Subcutaneous abdominal adipose tissue (tissue), 5 donors: ENCODE measurements around the gene TMEM212.
"Not testable (repeated sequence)": the region's sequence is repeated elsewhere in the genome, so short reads cannot be mapped to it uniquely, and the experiment has no call there.

Experiments
- H3K27ac ChIP-seq: one replicate; pipeline ENCODE4 v1.7.0; 2013; ENCODE audit warnings: low read depth, mild to moderate bottlenecking, inconsistent platforms, low read length, moderate library complexity
- H3K27me3 ChIP-seq, 5 donors: one replicate each; pipeline ENCODE4 v1.7.0; 2013; ENCODE audit warnings: low read length in 5 of 5, inconsistent platforms in 1 of 5; ENCODE audit not compliant: control insufficient read depth in 5 of 5, insufficient read depth in 4 of 5
- H3K36me3 ChIP-seq, 5 donors: one replicate each; pipeline ENCODE4 v1.7.0; 2013; ENCODE audit warnings: low read length in 5 of 5; ENCODE audit not compliant: control insufficient read depth in 5 of 5, insufficient read depth in 5 of 5
- H3K4me1 ChIP-seq, 5 donors: one replicate each; pipeline ENCODE4 v1.7.0; 2013; ENCODE audit warnings: low read length in 5 of 5, mild to moderate bottlenecking in 3 of 5, moderate library complexity in 1 of 5; ENCODE audit not compliant: control insufficient read depth in 5 of 5, insufficient read depth in 5 of 5
- H3K4me3 ChIP-seq, 5 donors: one replicate each; pipeline ENCODE4 v1.7.0; 2013; ENCODE audit warnings: low read length in 5 of 5, low read depth in 1 of 5
- H3K9ac ChIP-seq, 5 donors: one replicate each; pipeline ENCODE4 v1.7.0; 2013; ENCODE audit warnings: low read length in 5 of 5, mild to moderate bottlenecking in 4 of 5, moderate library complexity in 3 of 5
- H3K9me3 ChIP-seq, 5 donors: one replicate each; pipeline ENCODE4 v1.7.0; 2013; ENCODE audit warnings: low read length in 5 of 5; ENCODE audit not compliant: control insufficient read depth in 5 of 5
- donor health status: healthy.
- donor health status: healthy.
- donor health status: healthy.
- donor health status: healthy.
- donor health status: healthy.

The TMEM212 gene

DNA sequence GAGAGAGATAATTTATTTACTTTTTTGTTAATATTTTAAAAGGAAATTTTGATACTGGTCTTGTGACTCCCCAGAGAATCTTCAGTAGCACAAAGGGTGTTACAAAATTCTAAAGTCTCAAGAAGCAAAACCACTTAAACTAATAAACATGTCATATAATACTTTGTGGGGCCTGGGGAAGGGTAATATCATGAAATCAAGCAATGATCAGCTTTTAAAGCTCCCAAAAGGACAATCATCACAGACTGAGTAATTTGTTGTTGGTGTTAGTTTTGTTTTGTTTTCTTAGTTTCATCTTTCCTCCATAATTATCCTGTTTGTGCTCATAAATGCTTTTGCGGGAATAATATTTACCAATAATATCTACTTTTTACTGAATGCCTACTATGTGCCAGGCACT, 55.0 kb downstream of the TMEM212 start:
- Histone ChIP-seq H3K4me1 (peaks cover 0 to 8% (median 8%) of the 10 kb centered on the region in 5 donors), H3K27ac (no peak overlapping the region), H3K4me3 (no peak overlapping the region)

DNA sequence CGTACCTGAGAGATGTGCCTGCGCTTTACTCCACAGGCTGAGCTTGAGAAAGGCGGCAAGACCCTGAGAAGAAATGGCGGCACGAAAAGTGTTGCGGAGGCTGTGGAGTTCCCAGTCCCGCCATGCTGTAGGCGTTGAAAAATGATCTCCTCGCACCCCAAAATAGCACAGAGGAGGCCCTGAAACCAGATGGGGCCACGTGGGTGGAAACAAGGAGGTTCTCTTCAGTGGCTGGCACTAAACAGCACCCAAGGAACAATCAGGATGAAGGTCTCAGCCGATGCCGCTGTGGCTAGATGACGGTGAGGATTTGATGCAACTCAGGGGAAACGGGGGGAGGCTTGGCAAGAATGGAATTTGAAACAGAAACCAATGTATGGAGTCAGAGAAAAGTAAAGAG, 57.3 kb downstream of the TMEM212 start:
- Histone ChIP-seq H3K27me3 (no peaks in the 10 kb centered on the region), H3K4me1 (peaks cover 0 to 13% (median 8%) of the 10 kb centered on the region in 5 donors), H3K36me3 (no peaks in the 10 kb centered on the region), H3K9me3 (no peaks in the 10 kb centered on the region), H3K27ac (no peak overlapping the region), H3K9ac (no peak overlapping the region), H3K4me3 (no peak overlapping the region)

More for the DNA sequence above, 55.0 kb downstream of the TMEM212 start:
- Histone ChIP-seq H3K9ac (no peak overlapping the region), H3K27me3 (no peaks in the 10 kb centered on the region), H3K9me3 (no peaks in the 10 kb centered on the region), H3K36me3 (no peaks in the 10 kb centered on the region)

DNA sequence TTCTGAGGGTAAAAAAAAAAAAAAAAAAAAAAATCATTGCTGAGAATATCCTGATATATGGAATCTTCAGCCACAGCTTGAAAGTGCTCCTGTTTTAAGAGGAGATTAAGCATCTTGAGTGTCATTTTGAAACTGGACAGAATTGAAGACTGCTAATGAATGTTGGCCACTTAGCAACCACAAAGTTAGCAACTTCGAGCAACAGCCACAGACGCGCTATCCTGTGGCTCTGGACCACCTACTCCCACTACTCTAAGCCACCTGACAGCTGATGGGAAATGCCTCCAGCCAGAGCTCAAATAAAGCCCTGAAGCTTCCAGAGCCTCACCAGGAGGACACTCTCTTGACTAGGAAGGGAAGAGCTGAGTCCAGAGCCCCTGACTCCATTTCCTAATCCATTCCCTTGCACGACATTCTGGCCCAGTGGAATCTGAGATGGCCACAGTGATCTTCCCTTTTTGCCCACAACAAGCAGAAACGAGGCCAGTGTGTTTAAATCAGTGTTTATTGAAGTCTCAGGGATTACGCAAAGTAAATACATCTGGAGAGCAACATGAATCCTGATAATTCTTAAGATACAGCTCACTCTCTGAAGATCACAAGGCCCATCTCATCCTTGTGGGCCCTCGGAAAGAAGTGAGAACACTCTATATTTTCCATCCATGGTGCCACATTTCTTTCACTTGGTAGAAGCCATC, 58.6 kb downstream of the TMEM212 start:
- no peak overlapping the region for H3K9ac ChIP-seq
- no peaks in the 10 kb centered on the region for H3K36me3 ChIP-seq
- H3K27ac ChIP-seq: no peak overlapping the region
- H3K27me3 ChIP-seq: no peaks in the 10 kb centered on the region
- H3K4me1 ChIP-seq: peaks cover 0 to 13% (median 8%) of the 10 kb centered on the region in 5 donors
- no peak overlapping the region for H3K4me3 ChIP-seq
- no peaks in the 10 kb centered on the region for H3K9me3 ChIP-seq

DNA sequence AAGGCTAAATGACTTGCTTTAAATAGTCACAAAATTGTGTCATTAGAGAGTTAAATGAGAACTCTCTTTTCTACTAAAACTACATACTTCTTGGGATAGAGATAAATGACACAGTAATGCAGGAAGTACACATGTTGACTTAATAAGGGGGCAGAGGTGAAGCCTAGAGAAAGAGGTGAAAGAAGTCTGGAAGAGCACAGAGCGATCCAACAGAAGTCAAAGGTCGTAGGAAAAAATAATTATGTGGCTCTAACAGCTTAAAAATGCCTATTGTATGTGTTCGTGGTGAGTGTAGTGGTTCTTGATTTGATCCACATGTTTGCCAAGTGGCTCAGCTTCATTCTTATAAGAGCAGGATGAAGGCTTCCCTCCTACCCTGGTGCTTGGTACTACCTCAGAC, 61.7 kb downstream of the TMEM212 start:
- no peak overlapping the region for H3K27ac ChIP-seq
- no peak overlapping the region for H3K4me3 ChIP-seq
- no peaks in the 10 kb centered on the region for H3K36me3 ChIP-seq
- H3K9me3 ChIP-seq: peaks cover 0 to 4% (median 0%) of the 10 kb centered on the region in 5 donors
- no peaks in the 10 kb centered on the region for H3K27me3 ChIP-seq
- no peak overlapping the region for H3K9ac ChIP-seq
- H3K4me1 ChIP-seq: peaks cover 0 to 11% (median 0%) of the 10 kb centered on the region in 5 donors

DNA sequence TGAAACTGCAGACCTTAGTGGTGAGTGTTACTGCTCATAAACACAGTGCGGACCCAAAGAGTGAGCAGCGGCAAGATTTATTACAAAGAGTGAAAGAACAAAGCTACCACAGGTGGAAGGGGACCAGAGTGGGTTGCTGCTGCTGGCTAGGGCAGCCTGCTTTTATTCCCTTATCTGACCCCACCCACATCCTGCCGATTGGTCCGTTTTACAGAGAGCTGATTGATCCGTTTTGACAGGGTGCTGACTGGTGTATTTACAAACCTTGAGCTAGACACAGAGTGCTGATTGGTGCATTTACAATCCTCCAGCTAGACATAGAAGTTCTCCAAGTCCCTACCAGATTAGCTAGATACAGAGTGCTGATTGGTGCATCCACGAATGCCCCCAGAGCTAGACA, 63.4 kb downstream of the TMEM212 start:
- not testable (repeated sequence) for H3K27me3 ChIP-seq, H3K36me3 ChIP-seq, H3K9ac ChIP-seq, H3K9me3 ChIP-seq, H3K4me3 ChIP-seq, H3K27ac ChIP-seq
- peaks cover 0 to 11% (median 0%) of the 10 kb centered on the region in 5 donors for H3K4me1 ChIP-seq

DNA sequence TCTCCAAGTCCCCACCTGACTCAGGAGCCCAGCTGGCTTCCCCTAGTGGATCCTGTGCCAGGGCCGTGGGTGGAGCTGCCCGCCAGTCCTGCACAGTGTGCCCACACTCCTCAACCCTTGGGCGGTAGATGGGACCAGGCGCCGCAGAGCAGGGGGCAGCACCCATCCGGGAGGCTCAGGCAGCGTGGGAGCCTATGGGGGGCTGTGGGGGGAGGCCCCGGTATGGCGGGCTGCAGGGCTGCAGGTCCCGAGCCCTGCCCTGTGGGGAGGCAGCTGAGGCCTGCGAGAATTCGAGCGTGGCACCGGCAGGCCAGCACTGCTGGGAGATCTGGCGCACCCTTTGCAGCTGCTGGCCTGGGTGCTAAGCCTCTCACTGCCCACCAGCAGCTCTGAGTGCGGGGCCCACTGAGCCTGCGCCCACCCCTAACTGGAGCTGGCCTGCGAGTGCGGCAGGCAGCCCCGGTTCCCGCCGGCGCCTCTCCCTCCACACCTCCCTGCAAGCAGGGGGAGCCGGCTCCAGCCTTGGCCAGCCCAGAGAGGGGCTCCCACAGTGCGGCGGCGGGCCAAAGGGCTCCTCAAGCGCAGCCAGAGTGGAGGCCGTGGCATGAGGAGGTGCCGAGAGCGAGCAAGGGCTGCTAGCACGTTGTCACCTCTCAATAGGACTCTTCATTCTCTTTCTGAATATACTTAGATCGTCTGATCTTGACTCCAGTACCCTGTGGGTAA, 64.0 kb downstream of the TMEM212 start:
- Histone ChIP-seq H3K36me3 (no peaks in the 10 kb centered on the region), H3K9ac (no peak overlapping the region), H3K4me3 (no peak overlapping the region), H3K27ac (no peak overlapping the region), H3K9me3 (peaks cover 0 to 4% (median 0%) of the 10 kb centered on the region in 5 donors), H3K4me1 (peaks cover 0 to 11% (median 0%) of the 10 kb centered on the region in 5 donors), H3K27me3 (no peaks in the 10 kb centered on the region)

DNA sequence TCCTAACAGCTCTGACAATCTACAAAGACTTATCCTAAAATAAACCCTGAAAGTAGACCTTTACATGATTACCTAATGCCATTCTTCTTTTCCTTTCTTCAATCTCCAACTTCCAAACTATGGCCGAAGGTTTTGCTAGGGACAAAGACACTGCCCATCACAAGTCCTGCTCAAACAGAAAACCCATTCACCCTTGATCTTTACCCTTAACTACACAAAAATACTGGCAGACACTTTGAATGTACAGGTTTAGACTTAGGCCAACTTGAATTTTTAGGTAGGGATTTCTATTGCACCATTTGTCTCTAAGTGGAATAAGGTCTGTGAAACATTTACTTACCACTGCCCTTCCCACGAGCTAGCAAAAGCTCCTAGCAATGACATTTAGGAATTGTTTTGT, 64.6 kb downstream of the TMEM212 start:
- Histone ChIP-seq H3K27ac (no peak overlapping the region), H3K27me3 (no peaks in the 10 kb centered on the region), H3K9me3 (peaks cover 0 to 4% (median 0%) of the 10 kb centered on the region in 5 donors), H3K4me1 (peaks cover 0 to 11% (median 0%) of the 10 kb centered on the region in 5 donors), H3K36me3 (no peaks in the 10 kb centered on the region), H3K9ac (no peak overlapping the region), H3K4me3 (no peak overlapping the region)

DNA sequence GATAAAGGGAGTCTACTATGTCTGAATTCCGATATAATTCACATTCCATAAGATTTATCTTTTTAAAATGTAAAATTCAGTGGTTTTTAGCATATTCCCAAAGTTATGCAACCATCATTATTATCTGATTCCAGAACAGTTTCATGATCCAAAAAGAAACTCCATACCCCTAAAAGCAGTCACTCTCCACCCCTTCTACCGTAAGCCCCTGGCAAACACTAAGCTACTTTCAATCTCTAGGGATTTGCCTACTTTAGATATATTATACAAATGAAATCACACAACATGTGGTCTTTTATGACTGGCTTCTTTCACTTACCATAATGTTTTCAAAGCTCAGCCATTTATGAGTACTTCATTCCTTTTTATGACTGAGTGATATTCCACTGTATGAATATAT, 65.6 kb downstream of the TMEM212 start:
- Histone ChIP-seq H3K27ac (no peak overlapping the region), H3K9me3 (peaks cover 0 to 4% (median 0%) of the 10 kb centered on the region in 5 donors), H3K36me3 (no peaks in the 10 kb centered on the region), H3K27me3 (no peaks in the 10 kb centered on the region), H3K4me3 (no peak overlapping the region), H3K9ac (no peak overlapping the region), H3K4me1 (peaks cover 0 to 11% (median 0%) of the 10 kb centered on the region in 5 donors)
